Brain microvascular endothelial cell (primary cell): ENCODE results near the gene OTUD4.

ENCODE experiments used
- DNase-seq: peaks from one replicate; pipeline ENCODE4 v3.0.0-alpha.2; 2020
- H3K27ac ChIP-seq: fragments of 250-450 bp; sonication (Bioruptor Pico); 2 replicates; pipeline ENCODE4 v1.5.1; 2020; ENCODE audit warnings: mild to moderate bottlenecking, moderate library complexity
- H3K27me3 ChIP-seq: fragments of 250-450 bp; sonication (Bioruptor Pico); replicated peaks from 2 replicates; pipeline ENCODE4 v1.5.1; 2020; ENCODE audit warnings: mild to moderate bottlenecking
- H3K36me3 ChIP-seq: fragments of 250-450 bp; sonication (Bioruptor Pico); replicated peaks from 2 replicates; pipeline ENCODE4 v1.5.1; 2020; ENCODE audit warnings: mild to moderate bottlenecking
- H3K4me3 ChIP-seq: 2 replicates; pipeline ENCODE4 v1.5.1; 2011; ENCODE audit warnings: low read depth, mild to moderate bottlenecking, control low read depth, low read length, moderate library complexity
- in situ Hi-C: cut with HindIII; loops from 2 replicates; pipeline ENCODE4 v1.10.0; 2017; ENCODE audit warnings: low sequenced_read_pairs, low pct_ligation_motif_present
- TF ChIP-seq, protein P1 (sequence below): IDR thresholded peaks from 2 replicates; pipeline ENCODE4 v1.5.1; 2011; ENCODE audit warnings: low read depth, mild to moderate bottlenecking, moderate library complexity, low read length, control low read depth, inconsistent platforms; ENCODE audit errors: missing control alignments

OTUD4 gene

DNA sequence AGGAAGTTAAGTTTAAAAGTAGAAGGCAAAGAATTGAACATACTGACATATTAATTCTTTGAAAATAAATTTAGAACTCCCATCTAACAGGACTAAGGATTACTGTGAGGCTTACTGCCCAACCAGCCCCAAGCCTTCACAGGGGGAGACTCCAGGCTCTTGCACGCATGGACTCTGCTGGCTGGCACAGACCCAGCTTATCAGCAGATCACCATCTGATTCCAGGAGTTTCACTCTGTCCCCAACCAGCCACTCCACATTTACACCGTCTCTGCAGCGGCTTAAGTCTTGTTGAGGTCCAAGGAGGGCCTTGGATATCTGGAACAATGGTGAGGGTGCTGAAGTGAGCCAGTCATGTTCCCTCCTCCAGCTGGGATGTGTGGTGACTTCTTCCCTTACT lies 16.4 kb upstream of the OTUD4 start:
- DNase-seq, result no peak
- no peaks in the 10 kb centered on the region for H3K27me3 ChIP-seq
- no peak overlapping the region for H3K27ac ChIP-seq
- no peak overlapping the region for H3K4me3 ChIP-seq
- TF ChIP-seq, protein P1, sequence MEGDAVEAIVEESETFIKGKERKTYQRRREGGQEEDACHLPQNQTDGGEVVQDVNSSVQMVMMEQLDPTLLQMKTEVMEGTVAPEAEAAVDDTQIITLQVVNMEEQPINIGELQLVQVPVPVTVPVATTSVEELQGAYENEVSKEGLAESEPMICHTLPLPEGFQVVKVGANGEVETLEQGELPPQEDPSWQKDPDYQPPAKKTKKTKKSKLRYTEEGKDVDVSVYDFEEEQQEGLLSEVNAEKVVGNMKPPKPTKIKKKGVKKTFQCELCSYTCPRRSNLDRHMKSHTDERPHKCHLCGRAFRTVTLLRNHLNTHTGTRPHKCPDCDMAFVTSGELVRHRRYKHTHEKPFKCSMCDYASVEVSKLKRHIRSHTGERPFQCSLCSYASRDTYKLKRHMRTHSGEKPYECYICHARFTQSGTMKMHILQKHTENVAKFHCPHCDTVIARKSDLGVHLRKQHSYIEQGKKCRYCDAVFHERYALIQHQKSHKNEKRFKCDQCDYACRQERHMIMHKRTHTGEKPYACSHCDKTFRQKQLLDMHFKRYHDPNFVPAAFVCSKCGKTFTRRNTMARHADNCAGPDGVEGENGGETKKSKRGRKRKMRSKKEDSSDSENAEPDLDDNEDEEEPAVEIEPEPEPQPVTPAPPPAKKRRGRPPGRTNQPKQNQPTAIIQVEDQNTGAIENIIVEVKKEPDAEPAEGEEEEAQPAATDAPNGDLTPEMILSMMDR, result no peak
- H3K36me3 ChIP-seq, result no peaks in the 10 kb centered on the region
- in situ Hi-C loops, result no loop called here

DNA sequence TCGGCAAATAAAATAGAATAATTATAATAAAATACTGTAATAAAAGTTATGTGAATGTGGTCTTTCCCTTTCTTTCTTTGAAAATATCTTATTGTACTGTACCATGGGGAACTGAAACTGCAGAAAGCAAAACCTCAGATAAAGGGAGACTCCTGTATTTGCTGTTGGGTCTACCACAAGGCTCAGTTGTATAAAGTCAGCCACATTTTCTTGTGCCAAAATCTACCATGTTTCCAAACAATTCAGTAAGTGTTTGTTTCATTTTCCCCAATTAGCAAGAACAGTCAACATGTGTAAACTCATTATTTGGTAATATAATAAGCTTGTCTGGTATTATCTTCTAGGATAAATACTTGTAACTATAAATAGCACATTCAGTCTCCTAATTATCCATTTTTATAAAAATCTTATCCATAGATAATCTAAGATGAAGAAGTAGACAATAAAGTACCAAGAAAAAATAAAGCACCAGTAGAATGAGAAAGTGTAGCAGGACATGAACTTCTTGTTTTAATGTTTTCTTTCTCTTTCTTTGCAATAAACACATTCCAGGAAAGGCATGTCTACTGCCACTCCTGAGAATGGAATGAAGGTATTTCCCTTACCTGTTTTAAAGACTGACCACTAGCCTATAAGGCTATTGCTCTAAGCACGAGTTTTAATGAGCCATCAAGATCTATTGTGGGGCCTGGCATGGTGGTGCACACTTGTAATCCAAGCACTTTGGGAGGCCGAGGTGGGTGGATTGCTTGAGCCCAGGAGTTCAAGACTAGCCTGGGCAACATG lies 15.0 kb upstream of the OTUD4 start:
- no peak for DNase-seq
- Histone ChIP-seq H3K4me3 (no peak overlapping the region), H3K27ac (no peak overlapping the region), H3K36me3 (no peaks in the 10 kb centered on the region), H3K27me3 (no peaks in the 10 kb centered on the region)
- TF ChIP-seq, protein P1, result no peak
- in situ Hi-C loops, result no loop called here

DNA sequence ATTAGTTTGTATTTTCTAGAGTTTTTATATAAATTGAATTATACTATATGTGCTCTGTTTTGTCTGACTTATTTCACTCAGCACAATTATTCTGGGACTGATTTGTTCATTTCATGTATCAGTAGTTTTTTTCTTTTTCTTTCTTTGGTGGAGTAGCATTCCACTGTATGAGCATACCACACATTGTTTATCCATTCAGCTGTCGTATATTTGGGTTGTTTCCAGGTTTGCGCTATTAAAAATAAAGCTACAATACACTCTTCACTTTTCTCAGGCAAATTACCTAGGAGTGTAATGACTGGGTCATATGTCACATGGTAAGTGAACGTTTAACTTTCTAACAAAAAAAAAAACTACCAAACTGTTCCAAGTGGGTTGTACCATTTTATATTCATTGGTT lies 9.6 kb upstream of the OTUD4 start:
- no peak overlapping the region for H3K27ac ChIP-seq
- H3K36me3 ChIP-seq, result no peaks in the 10 kb centered on the region
- in situ Hi-C loops, result no loop called here
- no peaks in the 10 kb centered on the region for H3K27me3 ChIP-seq
- DNase-seq, result no peak
- H3K4me3 ChIP-seq, result no peak overlapping the region
- TF ChIP-seq, protein P1, result no peak

DNA sequence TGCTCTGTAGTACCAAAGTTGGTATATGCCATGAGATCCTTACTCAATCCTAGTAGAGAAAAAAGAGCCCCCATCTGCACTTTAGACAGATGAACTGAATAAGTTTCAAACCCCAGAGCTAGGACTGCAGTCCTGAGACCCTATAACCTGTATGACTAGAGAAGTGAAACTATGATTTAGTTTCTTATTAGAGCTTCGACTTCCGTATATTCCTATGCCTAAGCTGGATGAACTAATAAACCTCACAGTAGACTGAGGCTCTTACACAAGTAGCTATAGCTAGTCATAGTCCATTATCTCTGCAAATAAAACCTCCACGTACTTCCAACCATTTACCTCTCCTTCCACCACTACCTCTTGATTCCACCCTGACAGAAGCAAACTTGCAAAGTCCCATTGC lies 6.3 kb upstream of the OTUD4 start:
- no peaks in the 10 kb centered on the region for H3K27me3 ChIP-seq
- no peaks in the 10 kb centered on the region for H3K36me3 ChIP-seq
- H3K27ac ChIP-seq, result no peak overlapping the region
- no peak for DNase-seq
- H3K4me3 ChIP-seq, result no peak overlapping the region
- TF ChIP-seq, protein P1, result no peak
- in situ Hi-C loops, result no loop called here

DNA sequence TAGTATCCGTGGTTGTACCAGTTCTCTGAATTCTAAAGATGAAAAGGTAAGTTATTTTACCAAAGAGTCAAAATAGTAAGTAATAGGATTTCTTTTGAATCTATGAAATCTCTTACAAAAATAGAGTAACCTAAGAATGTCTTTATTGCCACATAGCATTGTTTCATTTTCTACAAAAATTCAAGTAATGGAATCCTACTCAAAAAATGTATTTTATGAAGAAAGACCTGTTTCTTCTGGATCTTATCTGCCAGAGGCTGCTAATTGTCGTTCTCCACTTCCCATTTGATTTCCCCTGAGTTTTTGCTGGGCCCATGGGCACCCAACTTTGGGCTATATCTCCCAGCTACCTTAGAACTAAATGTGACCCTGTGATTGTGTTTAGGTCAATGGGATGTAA lies 3.2 kb upstream of the OTUD4 start:
- in situ Hi-C loops, result no loop called here
- no peaks in the 10 kb centered on the region for H3K27me3 ChIP-seq
- TF ChIP-seq, protein P1, result no peak
- no peaks in the 10 kb centered on the region for H3K36me3 ChIP-seq
- no peak overlapping the region for H3K27ac ChIP-seq
- no peak for DNase-seq
- no peak overlapping the region for H3K4me3 ChIP-seq

DNA sequence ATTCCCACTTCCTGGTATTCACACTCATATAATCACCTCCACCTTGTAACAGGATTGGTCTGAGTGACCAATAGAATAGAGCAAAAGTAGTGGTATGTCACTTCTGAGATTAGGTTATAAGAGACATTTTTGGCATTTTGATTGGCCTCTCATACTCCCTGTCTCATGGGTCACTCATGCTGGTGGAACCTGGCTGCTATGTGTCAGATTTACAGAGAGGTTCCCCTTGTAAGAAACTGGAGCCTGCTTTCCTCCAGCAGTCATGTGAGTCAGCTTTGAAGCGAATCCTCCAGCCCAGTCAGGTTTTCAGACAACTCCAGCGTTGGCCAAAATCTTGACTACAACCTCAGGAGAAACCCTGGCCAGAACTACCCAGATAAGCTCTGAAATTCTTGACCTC lies 2.6 kb upstream of the OTUD4 start:
- Histone ChIP-seq H3K27me3 (no peaks in the 10 kb centered on the region), H3K36me3 (no peaks in the 10 kb centered on the region), H3K4me3 (no peak overlapping the region), H3K27ac (no peak overlapping the region)
- TF ChIP-seq, protein P1, result no peak
- no peak for DNase-seq
- in situ Hi-C loops, result no loop called here
